Smooth muscle cell (in vitro differentiated cells): ENCODE data around the gene PLEKHO1. TPM values are rescaled to one million over a fixed set of nuclear protein-coding genes. Genes with fewer than 3 reads are reported as not detected.

Experiments
- DNase-seq: peaks from one replicate; lab custom pipeline; 2025; ENCODE audit not compliant: unreplicated experiment; lab: John Stamatoyannopoulos, UW
- H2AFZ ChIP-seq: fragments of 200-600 bp; sonication (generic); 2 replicates; pipeline ENCODE4 v1.6.0; 2016; ENCODE audit warnings: antibody characterized with exemption, low read depth, mild to moderate bottlenecking
- H3F3A ChIP-seq: fragments of 200-600 bp; sonication (generic); 2 replicates; pipeline ENCODE4 v1.6.0; 2017; ENCODE audit warnings: antibody characterized with exemption, low read depth
- H3K27ac ChIP-seq: fragments of 200-600 bp; sonication (generic); 2 replicates; pipeline ENCODE4 v1.5.1; 2016; ENCODE audit warnings: low read depth, mild to moderate bottlenecking
- H3K27me3 ChIP-seq: fragments of 200-600 bp; sonication (generic); 2 replicates; pipeline ENCODE4 v1.6.1; 2016; ENCODE audit warnings: low read depth, mild to moderate bottlenecking
- H3K36me3 ChIP-seq: fragments of 200-600 bp; sonication (generic); 2 replicates; pipeline ENCODE4 v1.5.1; 2016; ENCODE audit warnings: low read depth
- H3K4me1 ChIP-seq: fragments of 200-600 bp; sonication (generic); 2 replicates; pipeline ENCODE4 v1.5.1; 2016; ENCODE audit warnings: low read depth
- H3K4me2 ChIP-seq: fragments of 200-600 bp; sonication (generic); 2 replicates; pipeline ENCODE4 v1.6.0; 2016; ENCODE audit warnings: mild to moderate bottlenecking
- H3K4me3 ChIP-seq: fragments of 200-600 bp; sonication (generic); 2 replicates; pipeline ENCODE4 v1.5.1; 2016; ENCODE audit warnings: mild to moderate bottlenecking
- H3K79me2 ChIP-seq: fragments of 200-600 bp; sonication (generic); 2 replicates; pipeline ENCODE4 v1.6.0; 2016; ENCODE audit warnings: low read depth, mild to moderate bottlenecking
- H3K9ac ChIP-seq: fragments of 200-600 bp; sonication (generic); 2 replicates; pipeline ENCODE4 v1.6.0; 2016; ENCODE audit warnings: low read depth
- H3K9me3 ChIP-seq: fragments of 200-600 bp; sonication (generic); replicated peaks from 2 replicates; pipeline ENCODE4 v1.5.1; 2016; ENCODE audit warnings: low read depth
- H4K20me1 ChIP-seq: fragments of 200-600 bp; sonication (generic); 2 replicates; pipeline ENCODE4 v1.6.0; 2016; ENCODE audit warnings: low read depth
- CTCF ChIP-seq: fragments of 200-600 bp; sonication (generic); IDR thresholded peaks from 2 replicates; pipeline ENCODE4 v1.5.1; 2017; ENCODE audit warnings: borderline replicate concordance, mild to moderate bottlenecking, antibody characterized with exemption; ENCODE audit not compliant: insufficient read depth, poor library complexity, severe bottlenecking
- WGBS: methylation state at CpG from one replicate; pipeline ENCODE4 v1.1.7; 2016; ENCODE audit warnings: low lambda C conversion rate; 5-methylcytosine and 5-hydroxymethylcytosine counted together
- polyA plus RNA-seq: library from polyadenylated mRNA; unstranded; fragments of >200 nt; fragmentation: Nextera tagmentation; extraction: Ambion mirVana; gene quantifications from 2 replicates; pipeline ENCODE4 v1.2.1, GENCODE V29; 2016
- total RNA-seq: library from RNA; depleted of rRNA; stranded (reverse); fragments of >200 nt; gene quantifications from 2 replicates; pipeline ENCODE4 v1.2.3, GENCODE V29; 2014

PLEKHO1 gene
- total and polyA plus RNA-seq, 2 experiments from 2014 or later = 48.5 to 75.5 TPM

GRCh38 chr1:150186789-150187559, 37.3 kb downstream of the PLEKHO1 start:
- Histone ChIP-seq H3K4me1 (no peaks in the 10 kb centered on the region), H3K9me3 (no peaks in the 10 kb centered on the region), H3K27me3 (no peaks in the 10 kb centered on the region), H4K20me1 (no peaks in the 10 kb centered on the region), H3K4me2 (peak overlapping the region; percentile 74), H3K27ac (peak overlapping the region; percentile 70), H3K79me2 (no peaks in the 10 kb centered on the region), H3K36me3 (no peaks in the 10 kb centered on the region), H3K9ac (peak overlapping the region; percentile 29), H2AFZ (peak overlapping the region; percentile 46), H3F3A (no peaks in the 10 kb centered on the region), H3K4me3 (no peak overlapping the region)
- WGBS = 30% methylated on average over 10 of the region's 10 CpGs
- DNase-seq = no peak
- peak; percentile 68 for TF ChIP-seq CTCF

GRCh38 chr1:150187560-150187931, 37.8 kb downstream of the PLEKHO1 start:
- no peak for TF ChIP-seq CTCF
- H3K9ac ChIP-seq = no peak overlapping the region
- no peaks in the 10 kb centered on the region for H3K4me1 ChIP-seq
- H3K36me3 ChIP-seq = no peaks in the 10 kb centered on the region
- H3K4me2 ChIP-seq = no peak overlapping the region
- no peaks in the 10 kb centered on the region for H3K9me3 ChIP-seq
- H3K27me3 ChIP-seq = no peaks in the 10 kb centered on the region
- WGBS = 41% methylated on average over 3 of the region's 3 CpGs
- H3K4me3 ChIP-seq = no peak overlapping the region
- H2AFZ ChIP-seq = peak overlapping the region; percentile 11
- no peaks in the 10 kb centered on the region for H3K79me2 ChIP-seq
- H3F3A ChIP-seq = peaks cover 5% of the 10 kb centered on the region
- no peaks in the 10 kb centered on the region for H4K20me1 ChIP-seq
- H3K27ac ChIP-seq = no peak overlapping the region
- no peak for DNase-seq

GRCh38 chr1:150192012-150192411, 42.3 kb downstream of the PLEKHO1 start:
- Histone ChIP-seq H3K4me3 (no peak overlapping the region), H3K9me3 (no peaks in the 10 kb centered on the region), H3K27me3 (no peaks in the 10 kb centered on the region), H2AFZ (peak overlapping the region; percentile 50), H3K4me2 (peak overlapping the region; percentile 45), H3K4me1 (no peaks in the 10 kb centered on the region), H3K27ac (peak overlapping the region; percentile 90), H3F3A (peaks cover 5% of the 10 kb centered on the region), H3K9ac (no peak overlapping the region), H3K36me3 (no peaks in the 10 kb centered on the region), H4K20me1 (no peaks in the 10 kb centered on the region), H3K79me2 (no peaks in the 10 kb centered on the region)
- TF ChIP-seq CTCF = no peak
- 44% methylated on average over 2 of the region's 2 CpGs for WGBS
- DNase-seq = no peak
